Measurements from ENCODE around the gene VPREB3. TPM values are rescaled to one million over a fixed set of nuclear protein-coding genes. Genes with fewer than 3 reads are reported as not detected.

Gene VPREB3
- total RNA-seq, 1 donor from 2014 or later = not detected

GRCh38 chr22:23764899-23765881 lies 11.0 kb upstream of the VPREB3 start:
- no peak for DNase-seq

- no peak for DNase-seq
Observed at GRCh38 chr22:23763954-23764353, 9.7 kb upstream of the VPREB3 start.

- no peak for DNase-seq
Observed at GRCh38 chr22:23763579-23763945, 9.3 kb upstream of the VPREB3 start.

GRCh38 chr22:23762842-23763578 lies 8.8 kb upstream of the VPREB3 start, which contains the start of gene C22orf15:
C22orf15 (plus strand) TSS chr22:23762990; CDS start chr22:23763307, 317 bp downstream.
- no peak for DNase-seq

GRCh38 chr22:23760056-23760455 lies 5.8 kb upstream of the VPREB3 start:
- no peak for DNase-seq

- DNase-seq = no peak
Observed at GRCh38 chr22:23759566-23759965, 5.3 kb upstream of the VPREB3 start.

GRCh38 chr22:23756891-23757290 lies 2.7 kb upstream of the VPREB3 start:
- no peak for DNase-seq

- DNase-seq = no peak
Observed at GRCh38 chr22:23755711-23756110, 1.5 kb upstream of the VPREB3 start.

GRCh38 chr22:23754980-23755636 lies 883 bp upstream of the VPREB3 start:
- DNase-seq = no peak

GRCh38 chr22:23753385-23753784 lies 840 bp downstream of the VPREB3 start:
- no peak for DNase-seq

- no peak for DNase-seq
Observed at GRCh38 chr22:23752750-23753149, 1.5 kb downstream of the VPREB3 start.

- no peak for DNase-seq
Observed at GRCh38 chr22:23752090-23752691, 2.0 kb downstream of the VPREB3 start.

GRCh38 chr22:23751441-23751996 lies 2.7 kb downstream of the VPREB3 start:
- no peak for DNase-seq

- peak; percentile 71 for DNase-seq
Observed at GRCh38 chr22:23750714-23751440, 3.3 kb downstream of the VPREB3 start, which contains the start of gene ZNF70. ZNF70 (minus strand) TSS chr22:23751112; CDS start chr22:23745140, 5,972 bp downstream.

- DNase-seq = no peak
Observed at GRCh38 chr22:23750367-23750713, 3.9 kb downstream of the VPREB3 start.

GRCh38 chr22:23749841-23750301 lies 4.4 kb downstream of the VPREB3 start:
- no peak for DNase-seq

GRCh38 chr22:23745791-23746190 lies 8.4 kb downstream of the VPREB3 start:
- no peak for DNase-seq

GRCh38 chr22:23744485-23744884 lies 9.7 kb downstream of the VPREB3 start:
- DNase-seq = no peak

- no peak for DNase-seq
Observed at GRCh38 chr22:23744001-23744400, 10.2 kb downstream of the VPREB3 start.

GRCh38 chr22:23743303-23743705 lies 10.9 kb downstream of the VPREB3 start:
- DNase-seq = no peak

All from skin of body (tissue), 2 donors.